ENCODE results near the gene TCP11L1. TPM values are rescaled to one million over a fixed set of nuclear protein-coding genes. Genes with fewer than 3 reads are reported as not detected.

TCP11L1 gene
- total and polyA plus RNA-seq, 2 of the 8 experiments (the other 6 are each of a cell fraction or from before 2014, with no cell fraction given): 10.9 to 23.1 TPM

GRCh38 chr11:33021501-33021900 is 17.9 kb upstream of the TCP11L1 start:
- Histone ChIP-seq H2BK12ac (ENCODE audit: low read depth, low read length) (no peak overlapping the region), H2BK5ac (ENCODE audit: low read depth, low read length) (no peak overlapping the region), H3K79me2 (ENCODE audit: control insufficient read depth in 1 of 2, insufficient read depth in 2 of 2, low read length in 2 of 2) (no peaks in the 10 kb centered on the region), H3K56ac (replicated peaks; ENCODE audit: insufficient read length, low read depth, low read length) (no peak overlapping the region), H2BK120ac (replicated peaks; ENCODE audit: low read depth, low read length) (no peak overlapping the region), H4K20me1 (replicated peaks in 1 of 2; ENCODE audit: control insufficient read depth in 1 of 2, insufficient read depth in 2 of 2, low read length in 2 of 2) (no peaks in the 10 kb centered on the region), H3K27ac (ENCODE audit: low read depth, low read length) (no peak overlapping the region), H3K9ac (replicated peaks in 1 of 4; ENCODE audit: extremely low read depth in 1 of 4, low read depth in 3 of 4, low read length in 3 of 4) (no peak overlapping the region), H3K4me2 (ENCODE audit: insufficient read depth in 1 of 2, low read depth in 2 of 2, low read length in 2 of 2) (no peak overlapping the region), H2BK20ac (ENCODE audit: low read length) (no peak overlapping the region), H3K23me2 (ENCODE audit: low read depth, low read length) (no peaks in the 10 kb centered on the region), H4K8ac (ENCODE audit: extremely low read depth, insufficient read depth, low read length) (no peak overlapping the region), H3K9me3 (ENCODE audit: insufficient read depth in 2 of 2, low read depth in 1 of 2, low read length in 1 of 2) (no peaks in the 10 kb centered on the region), H3K14ac (ENCODE audit: insufficient read length) (no peak overlapping the region), H3K23ac (ENCODE audit: insufficient read length) (no peak overlapping the region), H3K4ac (replicated peaks; ENCODE audit: insufficient read length, low read depth, low read length) (no peak overlapping the region), H3K18ac (ENCODE audit: extremely low read depth, low read length) (no peak overlapping the region), H2AFZ (ENCODE audit: low read length) (no peak overlapping the region), H3K79me1 (ENCODE audit: low read depth, low read length) (no peaks in the 10 kb centered on the region), H3K4me3 (ENCODE audit: extremely low read depth in 1 of 4, insufficient read depth in 2 of 4, low read depth in 3 of 4, low read length in 4 of 4) (no peak overlapping the region), H2AK5ac (ENCODE audit: low read depth, low read length) (no peak overlapping the region), H4K91ac (replicated peaks; ENCODE audit: insufficient read length, low read length) (no peak overlapping the region), H3K27me3 (replicated peaks in 1 of 4; ENCODE audit: control insufficient read depth in 3 of 4, extremely low read depth in 1 of 4, insufficient read depth in 3 of 4, low read length in 3 of 4) (peaks cover 0 to 4% (median 2%) of the 10 kb centered on the region in 4 experiments; a peak in 2 of 7 replicates), H3K36me3 (ENCODE audit: control insufficient read depth in 2 of 4, insufficient read depth in 4 of 4, low read length in 3 of 4) (no peaks in the 10 kb centered on the region), H4K5ac (ENCODE audit: insufficient read length, low read depth, low read length) (no peak overlapping the region), H2BK15ac (ENCODE audit: low read length) (no peak overlapping the region), H3K4me1 (replicated peaks in 1 of 4; ENCODE audit: control insufficient read depth in 3 of 4, insufficient read depth in 4 of 4, low read length in 3 of 4) (peaks cover 2 to 6% (median 3%) of the 10 kb centered on the region in 4 experiments; a peak in 6 of 7 replicates)
- ChIA-PET POLR2A (ENCODE audit: partially characterized antibody) (no interaction called here), CTCF (ENCODE audit: partially characterized antibody) (interaction anchor here (0.6 to 2.0 kb wide), 2 partner anchors 44 to 753 kb away, joined by 3 to 8 read pairs; no protein-coding TSS in a partner anchor)
- 83% methylated on average over 1 of the region's 1 CpG; no CpG with 5 or more reads in 1 of the 2 experiments for WGBS, 2 experiments (ENCODE audit: extremely low coverage in 1 of 2, insufficient coverage in 1 of 2, insufficient read length in 1 of 2, insufficient replicate concordance in 2 of 2, low coverage in 1 of 2, low lambda C conversion rate in 2 of 2, missing lambda C conversion rate in 1 of 2)
- no peak for DNase-seq (ENCODE audit: low read depth in 1 of 2, low spot score in 2 of 2)
- no peak for FAIRE-seq
- no peak for TF ChIP-seq HDAC2 (IDR thresholded peaks at IDR 0.05; ENCODE audit: borderline replicate concordance in 1 of 2, low read depth in 2 of 2, low read length in 2 of 2)
